ENCODE measurements around the gene CIRBP.

CIRBP gene

DNA sequence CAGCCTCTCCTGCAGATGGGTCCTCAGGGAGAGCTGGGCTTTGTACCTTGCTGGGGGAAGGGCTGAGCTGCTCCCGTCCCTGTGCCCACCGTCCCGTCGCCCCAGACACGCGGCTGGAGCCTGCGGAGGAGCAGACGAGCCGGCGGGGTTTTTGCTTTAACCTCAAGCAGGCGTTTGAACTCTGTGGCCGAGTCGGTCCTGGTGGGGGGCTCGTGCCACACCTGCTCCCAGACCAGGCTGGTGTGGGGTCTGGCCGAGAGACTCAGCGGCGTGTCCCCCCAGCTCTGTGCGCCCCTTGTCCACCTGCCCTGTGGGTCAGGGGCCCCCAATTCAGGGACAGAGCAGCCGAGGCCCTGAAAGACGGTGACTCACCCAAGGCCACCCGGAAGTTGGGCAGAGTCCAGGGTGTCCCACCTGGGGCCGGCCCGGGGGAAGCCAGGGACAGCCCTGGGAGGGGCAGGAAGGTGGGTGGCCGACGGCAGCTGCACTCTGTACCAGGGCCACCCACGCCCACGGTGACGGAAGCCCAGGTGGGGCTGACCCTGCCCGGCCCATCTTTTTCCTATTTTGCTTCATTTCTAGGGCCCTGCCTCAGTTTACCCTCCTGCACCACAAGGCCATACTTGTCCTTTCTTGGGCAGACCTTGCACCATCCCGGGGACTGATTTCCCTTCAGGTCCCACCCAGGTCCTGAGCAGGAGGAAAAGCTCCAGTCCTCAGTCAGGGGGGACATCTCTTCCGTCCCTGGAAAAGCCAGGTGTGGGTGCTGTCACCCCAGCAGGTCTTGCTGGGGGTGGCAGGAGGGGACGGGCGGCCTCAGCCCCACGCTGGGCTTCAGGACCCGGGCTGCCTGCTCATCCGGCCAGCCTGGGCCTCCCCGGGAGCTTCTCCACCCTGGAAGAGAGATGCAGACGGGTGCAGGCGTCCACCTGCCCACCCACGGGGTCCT is 21.8 kb downstream of the CIRBP start:
- TF ChIP-seq, protein P1, sequence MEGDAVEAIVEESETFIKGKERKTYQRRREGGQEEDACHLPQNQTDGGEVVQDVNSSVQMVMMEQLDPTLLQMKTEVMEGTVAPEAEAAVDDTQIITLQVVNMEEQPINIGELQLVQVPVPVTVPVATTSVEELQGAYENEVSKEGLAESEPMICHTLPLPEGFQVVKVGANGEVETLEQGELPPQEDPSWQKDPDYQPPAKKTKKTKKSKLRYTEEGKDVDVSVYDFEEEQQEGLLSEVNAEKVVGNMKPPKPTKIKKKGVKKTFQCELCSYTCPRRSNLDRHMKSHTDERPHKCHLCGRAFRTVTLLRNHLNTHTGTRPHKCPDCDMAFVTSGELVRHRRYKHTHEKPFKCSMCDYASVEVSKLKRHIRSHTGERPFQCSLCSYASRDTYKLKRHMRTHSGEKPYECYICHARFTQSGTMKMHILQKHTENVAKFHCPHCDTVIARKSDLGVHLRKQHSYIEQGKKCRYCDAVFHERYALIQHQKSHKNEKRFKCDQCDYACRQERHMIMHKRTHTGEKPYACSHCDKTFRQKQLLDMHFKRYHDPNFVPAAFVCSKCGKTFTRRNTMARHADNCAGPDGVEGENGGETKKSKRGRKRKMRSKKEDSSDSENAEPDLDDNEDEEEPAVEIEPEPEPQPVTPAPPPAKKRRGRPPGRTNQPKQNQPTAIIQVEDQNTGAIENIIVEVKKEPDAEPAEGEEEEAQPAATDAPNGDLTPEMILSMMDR (IDR thresholded peaks at IDR 0.05; ENCODE audit: control insufficient read depth, insufficient read depth, low read depth, low read length, missing control alignments) = no peak
- H3K4me3 ChIP-seq (ENCODE audit: control insufficient read depth, low read depth, low read length) = no peak overlapping the region

GRCh38 chr19:1291761-1292418 is 22.8 kb downstream of the CIRBP start:
- no peak for DNase-seq (ENCODE audit: low read depth)
- TF ChIP-seq, protein P1 (IDR thresholded peaks at IDR 0.05; ENCODE audit: control insufficient read depth, insufficient read depth, low read depth, low read length, missing control alignments) = no peak
- H3K4me3 ChIP-seq (ENCODE audit: control insufficient read depth, low read depth, low read length) = no peak overlapping the region

More for the DNA sequence above, 21.8 kb downstream of the CIRBP start:
- DNase-seq (ENCODE audit: low read depth) = no peak

- no peak overlapping the region for H3K4me3 ChIP-seq (ENCODE audit: control insufficient read depth, low read depth, low read length)
- TF ChIP-seq, protein P1 (IDR thresholded peaks at IDR 0.05; ENCODE audit: control insufficient read depth, insufficient read depth, low read depth, low read length, missing control alignments) = no peak
- no peak for DNase-seq (ENCODE audit: low read depth)
These were observed 23.5 kb downstream of the CIRBP start for GRCh38 chr19:1292419-1293151.

- DNase-seq (ENCODE audit: low read depth) = no peak
- TF ChIP-seq, protein P1 (IDR thresholded peaks at IDR 0.05; ENCODE audit: control insufficient read depth, insufficient read depth, low read depth, low read length, missing control alignments) = no peak
These were observed 24.9 kb downstream of the CIRBP start for GRCh38 chr19:1293782-1294604.

GRCh38 chr19:1294688-1295087 is 25.6 kb downstream of the CIRBP start:
- TF ChIP-seq, protein P1 (IDR thresholded peaks at IDR 0.05; ENCODE audit: control insufficient read depth, insufficient read depth, low read depth, low read length, missing control alignments) = no peak
- no peak for DNase-seq (ENCODE audit: low read depth)
- no peak overlapping the region for H3K4me3 ChIP-seq (ENCODE audit: control insufficient read depth, low read depth, low read length)

More at GRCh38 chr19:1293782-1294604, 24.9 kb downstream of the CIRBP start:
- H3K4me3 ChIP-seq (ENCODE audit: control insufficient read depth, low read depth, low read length) = no peak overlapping the region
